HEK293 (cell line): ENCODE results near the gene OR2W1.
A peak's percentile ranks its signal among the peaks of the same experiment; 100 is the strongest.

ENCODE experiments used
- CTCF ChIA-PET: fragments of 350-600 bp; formaldehyde crosslinking; extraction: SDS; loops from one replicate; lab custom pipeline; 2021; ENCODE audit warnings: antibody characterized with exemption; lab: Yijun Ruan, JAX
- POLR2A ChIA-PET: fragments of 300-600 bp; formaldehyde crosslinking; extraction: SDS; loops from one replicate; lab custom pipeline; 2020; ENCODE audit warnings: antibody characterized with exemption, inconsistent platforms; lab: Yijun Ruan, JAX
- H3K27ac ChIP-seq: fragments of 200-500 bp; sonication (Bioruptor generic); 2 replicates; pipeline ENCODE4 v1.5.1; 2014; ENCODE audit warnings: low read depth, low read length, control low read depth, inconsistent platforms; ENCODE audit errors: extremely low read depth
- H3K36me3 ChIP-seq, 2 experiments: fragments of 200-500 bp in 1 of 2; sonication (Bioruptor generic) in 1 of 2; 1 replicate in 1 of 2; 2 replicates in 1 of 2; pipeline ENCODE4 v1.5.1; 2014 to 2017; ENCODE audit warnings: inconsistent platforms in 2 of 2, low read length in 2 of 2; ENCODE audit not compliant: control insufficient read depth in 2 of 2, insufficient read depth in 1 of 2
- H3K4me1 ChIP-seq: fragments of 200-500 bp; sonication (Bioruptor generic); 2 replicates; pipeline ENCODE4 v1.5.1; 2014; ENCODE audit warnings: mild to moderate bottlenecking, low read length, inconsistent platforms; ENCODE audit not compliant: control insufficient read depth, insufficient read depth
- H3K4me3 ChIP-seq: 2 replicates; pipeline ENCODE4 v1.5.1; 2011; ENCODE audit warnings: low read depth, mild to moderate bottlenecking, control low read depth, low read length, moderate library complexity
- H3K9me3 ChIP-seq: fragments of 200-500 bp; sonication (Bioruptor generic); 2 replicates; pipeline ENCODE4 v1.5.1; 2014; ENCODE audit warnings: low read depth, low read length, inconsistent platforms; ENCODE audit not compliant: control insufficient read depth, insufficient read depth
- ATF2 ChIP-seq: fragments of 450-650 bp; formaldehyde crosslinking; IDR thresholded peaks from 2 replicates; pipeline ENCODE4 v1.5.1; 2016; ENCODE audit warnings: missing biosample characterization, missing genetic modification characterization, low read depth
- ZBTB17 ChIP-seq: fragments of 450-650 bp; formaldehyde crosslinking; IDR thresholded peaks from 2 replicates; pipeline ENCODE4 v1.5.1; 2016; ENCODE audit warnings: missing biosample characterization, missing genetic modification characterization
- ZBTB49 ChIP-seq: fragments of 450-650 bp; formaldehyde crosslinking; IDR thresholded peaks from 2 replicates; pipeline ENCODE4 v1.5.1; 2016; ENCODE audit warnings: missing biosample characterization, missing genetic modification characterization, low read depth
- ZBTB8A ChIP-seq: fragments of 450-650 bp; formaldehyde crosslinking; IDR thresholded peaks from 2 replicates; pipeline ENCODE4 v1.5.1; 2016; ENCODE audit warnings: missing biosample characterization, missing genetic modification characterization
- ZFP41 ChIP-seq: fragments of 450-650 bp; formaldehyde crosslinking; IDR thresholded peaks from 2 replicates; pipeline ENCODE4 v1.5.1; 2016; ENCODE audit warnings: missing biosample characterization, missing genetic modification characterization, borderline replicate concordance
- ZNF140 ChIP-seq: fragments of 450-650 bp; formaldehyde crosslinking; IDR thresholded peaks from 2 replicates; pipeline ENCODE4 v1.5.1; 2016; ENCODE audit warnings: missing biosample characterization, missing genetic modification characterization
- ZNF18 ChIP-seq: fragments of 450-650 bp; formaldehyde crosslinking; IDR thresholded peaks from 2 replicates; pipeline ENCODE4 v1.5.1; 2016; ENCODE audit warnings: missing biosample characterization, missing genetic modification characterization
- ZNF202 ChIP-seq: fragments of 450-650 bp; formaldehyde crosslinking; IDR thresholded peaks from 2 replicates; pipeline ENCODE4 v1.5.1; 2016; ENCODE audit warnings: missing biosample characterization, missing genetic modification characterization, borderline replicate concordance
- ZNF221 ChIP-seq: fragments of 450-650 bp; formaldehyde crosslinking; IDR thresholded peaks from 2 replicates; pipeline ENCODE4 v1.5.1; 2017; ENCODE audit warnings: missing biosample characterization, missing genetic modification characterization, borderline replicate concordance
- ZNF26 ChIP-seq: fragments of 450-650 bp; formaldehyde crosslinking; IDR thresholded peaks from 2 replicates; pipeline ENCODE4 v1.5.1; 2016; ENCODE audit warnings: missing biosample characterization, missing genetic modification characterization
- ZNF280D ChIP-seq: fragments of 450-650 bp; formaldehyde crosslinking; IDR thresholded peaks from 2 replicates; pipeline ENCODE4 v1.5.1; 2016; ENCODE audit warnings: missing biosample characterization, missing genetic modification characterization
- ZNF311 ChIP-seq: fragments of 450-650 bp; formaldehyde crosslinking; IDR thresholded peaks from 2 replicates; pipeline ENCODE4 v1.5.1; 2017; ENCODE audit warnings: missing biosample characterization, missing genetic modification characterization, borderline replicate concordance
- ZNF354C ChIP-seq: fragments of 450-650 bp; formaldehyde crosslinking; IDR thresholded peaks from 2 replicates; pipeline ENCODE4 v1.5.1; 2016; ENCODE audit warnings: missing biosample characterization, missing genetic modification characterization, low read depth, borderline replicate concordance
- ZNF398 ChIP-seq: fragments of 450-650 bp; formaldehyde crosslinking; IDR thresholded peaks from 2 replicates; pipeline ENCODE4 v1.5.1; 2017; ENCODE audit warnings: missing biosample characterization, missing genetic modification characterization
- ZNF473 ChIP-seq: fragments of 450-650 bp; formaldehyde crosslinking; IDR thresholded peaks from 2 replicates; pipeline ENCODE4 v1.5.1; 2017; ENCODE audit warnings: missing biosample characterization, missing genetic modification characterization
- ZNF830 ChIP-seq: fragments of 450-650 bp; IDR thresholded peaks from 2 replicates; pipeline ENCODE4 v1.5.0; 2018; ENCODE audit warnings: missing biosample characterization, missing genetic modification characterization, low read depth, mild to moderate bottlenecking, moderate library complexity

The OR2W1 gene

GRCh38 chr6:29014729-29015608 lies 30.0 kb downstream of the OR2W1 start:
- H3K36me3 ChIP-seq, result no peaks in the 10 kb centered on the region
- peak; percentile 31; the same call in 1 of the 2 replicates for TF ChIP-seq ZNF202
- TF ChIP-seq ZNF280D, result no peak
- TF ChIP-seq ZNF221 (tag by site-specific recombination), result no peak
- peak; percentile 38; the same call in 1 of the 2 replicates for TF ChIP-seq ZNF140
- TF ChIP-seq ZNF830 (tag by site-specific recombination), result no peak
- TF ChIP-seq ATF2 (tag by site-specific recombination), result no peak
- TF ChIP-seq ZNF354C (tag by site-specific recombination), result no peak
- no peak for TF ChIP-seq ZNF398
- no peak for TF ChIP-seq ZNF26 (tag by site-specific recombination)
- TF ChIP-seq ZFP41 (tag by site-specific recombination), result no peak
- CTCF ChIA-PET, result interaction anchor here (0.9 to 2.9 kb wide), 15 partner anchors 13 to 330 kb away, joined by 3 to 20 read pairs (median 8); no protein-coding TSS in a partner anchor
- H3K4me3 ChIP-seq, result no peak overlapping the region
- H3K9me3 ChIP-seq, result no peaks in the 10 kb centered on the region
- POLR2A ChIA-PET, result interaction anchor here (1.0 to 1.8 kb wide), 2 partner anchors 30 to 62 kb away, joined by 3 to 20 read pairs; no protein-coding TSS in a partner anchor
- no peak overlapping the region for H3K27ac ChIP-seq
- H3K4me1 ChIP-seq, result no peaks in the 10 kb centered on the region

GRCh38 chr6:29011276-29011734 lies 33.7 kb downstream of the OR2W1 start:
- peak overlapping the region; percentile 60 for H3K4me3 ChIP-seq
- no peak overlapping the region for H3K27ac ChIP-seq
- no peaks in the 10 kb centered on the region for H3K4me1 ChIP-seq
- POLR2A ChIA-PET, result interaction anchor here (0.9 to 1.7 kb wide), 2 partner anchors 26 to 87 kb away, joined by 4 to 15 read pairs; partner anchors contain the start of gene TRIM27
- no peaks in the 10 kb centered on the region for H3K36me3 ChIP-seq
- CTCF ChIA-PET, result interaction anchor here (0.6 to 2.4 kb wide), 5 partner anchors 26 to 174 kb away, joined by 3 to 9 read pairs (median 3); no protein-coding TSS in a partner anchor
- H3K9me3 ChIP-seq, result no peaks in the 10 kb centered on the region
- 0 out of 2 replicates have a peak, but pooled peaks have one; percentile 22 for TF ChIP-seq ZBTB17 (tag by site-specific recombination)
- no peak for TF ChIP-seq ZNF18 (tag by site-specific recombination)
- TF ChIP-seq ZBTB49 (tag by site-specific recombination), result no peak
- TF ChIP-seq ZNF311 (tag by site-specific recombination), result no peak
- TF ChIP-seq ZBTB8A (tag by site-specific recombination), result no peak
- no peak for TF ChIP-seq ZNF473 (tag by site-specific recombination)
